ENCODE measurements around the gene RILPL1.

Gene RILPL1

DNA sequence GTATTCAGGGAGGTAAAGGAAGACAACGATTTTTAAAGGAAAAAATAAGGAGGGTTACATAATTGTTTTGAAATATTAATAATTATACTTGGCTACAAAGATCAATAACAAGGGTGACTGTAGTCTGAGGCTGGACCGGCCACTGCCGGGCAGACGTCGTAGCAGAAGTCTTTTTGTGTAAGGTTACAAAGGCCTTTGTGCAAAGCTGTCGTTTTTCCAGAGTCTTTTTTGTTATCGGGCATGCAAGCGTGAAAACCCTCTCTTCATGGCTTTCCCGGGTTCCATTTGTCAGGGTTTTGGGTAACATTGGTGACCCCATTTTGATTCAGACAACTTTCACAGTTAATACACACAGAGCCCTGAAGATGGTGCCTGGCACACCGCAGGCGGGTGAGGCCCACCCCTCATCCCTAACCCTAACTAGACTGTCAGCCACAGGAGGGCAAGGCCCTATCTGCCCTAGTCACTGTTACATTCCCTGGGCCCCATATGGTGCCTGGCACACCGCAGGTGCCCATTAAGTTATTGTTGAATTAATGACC is 31.3 kb downstream of the RILPL1 start:
- TF ChIP-seq, protein P1, sequence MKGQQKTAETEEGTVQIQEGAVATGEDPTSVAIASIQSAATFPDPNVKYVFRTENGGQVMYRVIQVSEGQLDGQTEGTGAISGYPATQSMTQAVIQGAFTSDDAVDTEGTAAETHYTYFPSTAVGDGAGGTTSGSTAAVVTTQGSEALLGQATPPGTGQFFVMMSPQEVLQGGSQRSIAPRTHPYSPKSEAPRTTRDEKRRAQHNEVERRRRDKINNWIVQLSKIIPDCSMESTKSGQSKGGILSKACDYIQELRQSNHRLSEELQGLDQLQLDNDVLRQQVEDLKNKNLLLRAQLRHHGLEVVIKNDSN (IDR thresholded peaks at IDR 0.05) = no peak
- TF ChIP-seq NFIC (IDR thresholded peaks at IDR 0.05) (no peak), FOXM1 (IDR thresholded peaks at IDR 0.05; ENCODE audit: borderline replicate concordance, low read depth) (no peak), EP300 (IDR thresholded peaks at IDR 0.05; ENCODE audit: borderline replicate concordance) (no peak), EGR1 (IDR thresholded peaks at IDR 0.05) (no peak), YY1 (IDR thresholded peaks at IDR 0.05; ENCODE audit: low read depth) (no peak), TEAD4 (IDR thresholded peaks at IDR 0.05) (no peak)
- TF ChIP-seq, protein P2, sequence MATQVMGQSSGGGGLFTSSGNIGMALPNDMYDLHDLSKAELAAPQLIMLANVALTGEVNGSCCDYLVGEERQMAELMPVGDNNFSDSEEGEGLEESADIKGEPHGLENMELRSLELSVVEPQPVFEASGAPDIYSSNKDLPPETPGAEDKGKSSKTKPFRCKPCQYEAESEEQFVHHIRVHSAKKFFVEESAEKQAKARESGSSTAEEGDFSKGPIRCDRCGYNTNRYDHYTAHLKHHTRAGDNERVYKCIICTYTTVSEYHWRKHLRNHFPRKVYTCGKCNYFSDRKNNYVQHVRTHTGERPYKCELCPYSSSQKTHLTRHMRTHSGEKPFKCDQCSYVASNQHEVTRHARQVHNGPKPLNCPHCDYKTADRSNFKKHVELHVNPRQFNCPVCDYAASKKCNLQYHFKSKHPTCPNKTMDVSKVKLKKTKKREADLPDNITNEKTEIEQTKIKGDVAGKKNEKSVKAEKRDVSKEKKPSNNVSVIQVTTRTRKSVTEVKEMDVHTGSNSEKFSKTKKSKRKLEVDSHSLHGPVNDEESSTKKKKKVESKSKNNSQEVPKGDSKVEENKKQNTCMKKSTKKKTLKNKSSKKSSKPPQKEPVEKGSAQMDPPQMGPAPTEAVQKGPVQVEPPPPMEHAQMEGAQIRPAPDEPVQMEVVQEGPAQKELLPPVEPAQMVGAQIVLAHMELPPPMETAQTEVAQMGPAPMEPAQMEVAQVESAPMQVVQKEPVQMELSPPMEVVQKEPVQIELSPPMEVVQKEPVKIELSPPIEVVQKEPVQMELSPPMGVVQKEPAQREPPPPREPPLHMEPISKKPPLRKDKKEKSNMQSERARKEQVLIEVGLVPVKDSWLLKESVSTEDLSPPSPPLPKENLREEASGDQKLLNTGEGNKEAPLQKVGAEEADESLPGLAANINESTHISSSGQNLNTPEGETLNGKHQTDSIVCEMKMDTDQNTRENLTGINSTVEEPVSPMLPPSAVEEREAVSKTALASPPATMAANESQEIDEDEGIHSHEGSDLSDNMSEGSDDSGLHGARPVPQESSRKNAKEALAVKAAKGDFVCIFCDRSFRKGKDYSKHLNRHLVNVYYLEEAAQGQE (IDR thresholded peaks at IDR 0.05; ENCODE audit: low read depth) = no peak

DNA sequence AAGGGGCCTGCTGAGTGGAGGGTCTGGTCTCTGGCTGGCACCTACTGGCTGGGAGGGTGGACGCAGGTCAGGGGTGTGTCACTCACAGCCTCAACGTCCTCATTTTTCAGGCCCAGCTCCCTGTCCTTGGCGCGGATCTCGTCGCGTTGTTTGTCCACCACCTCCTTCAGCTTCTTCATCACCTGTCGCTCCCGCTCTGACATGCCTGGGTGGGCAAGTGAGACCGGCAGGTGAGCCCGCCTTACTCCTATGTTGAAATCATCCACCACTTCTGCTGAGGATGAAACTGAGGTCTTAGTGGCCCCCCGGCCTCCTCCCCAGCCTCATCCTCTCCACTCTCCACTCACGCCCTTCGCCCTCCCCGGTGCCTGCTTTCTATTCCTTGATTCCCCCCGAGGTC is 34.2 kb downstream of the RILPL1 start:
- no peak for TF ChIP-seq TAF1 (IDR thresholded peaks at IDR 0.05; ENCODE audit: low read depth)
- TF ChIP-seq ZBTB7A (IDR thresholded peaks at IDR 0.05; ENCODE audit: low read depth) = no peak
- no peak for TF ChIP-seq CEBPB (IDR thresholded peaks at IDR 0.05)
- TF ChIP-seq CREB1 (IDR thresholded peaks at IDR 0.05; ENCODE audit: low read depth) = no peak
- no peak for TF ChIP-seq TEAD4 (IDR thresholded peaks at IDR 0.05)
- TF ChIP-seq FOXM1 (IDR thresholded peaks at IDR 0.05; ENCODE audit: borderline replicate concordance, low read depth) = no peak
- no peak for TF ChIP-seq EGR1 (IDR thresholded peaks at IDR 0.05)
- TF ChIP-seq YY1 (IDR thresholded peaks at IDR 0.05; ENCODE audit: low read depth) = no peak
- TF ChIP-seq, protein P2 (IDR thresholded peaks at IDR 0.05; ENCODE audit: low read depth) = no peak

DNA sequence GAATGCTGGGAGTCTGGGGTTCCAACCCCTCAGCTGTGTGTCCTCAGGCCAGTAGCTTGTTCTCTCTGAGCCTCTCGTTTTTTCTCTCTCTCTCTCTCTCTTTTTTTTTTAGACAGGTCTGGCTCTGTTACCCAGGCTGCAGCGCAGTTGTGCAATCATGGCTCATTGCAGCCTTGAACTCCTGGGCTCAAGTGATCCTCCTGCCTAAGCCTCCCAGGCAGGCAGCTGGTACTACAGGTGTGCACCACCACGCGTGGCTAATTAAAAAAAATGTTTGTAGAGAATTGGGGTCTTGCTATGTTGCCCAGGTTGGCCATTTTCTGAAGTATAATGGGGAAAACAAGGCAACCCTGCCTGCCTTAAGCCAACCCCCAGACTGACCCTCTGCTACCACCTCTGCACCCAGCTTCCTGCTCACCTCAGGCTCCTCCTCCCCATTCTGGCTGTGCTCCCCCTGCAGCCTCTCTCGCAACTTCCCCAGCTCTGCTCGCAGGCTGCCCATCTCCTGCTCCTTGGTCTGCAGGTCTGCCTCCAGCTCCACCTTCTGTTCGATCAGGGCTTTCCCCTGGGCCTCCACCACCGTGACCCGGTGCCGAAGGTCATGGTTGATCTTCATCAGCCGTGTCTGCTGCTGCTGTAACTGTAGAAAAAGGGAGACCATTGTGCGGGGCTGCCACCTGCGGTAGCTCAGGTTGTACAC is 35.2 kb downstream of the RILPL1 start:
- TF ChIP-seq CEBPB (IDR thresholded peaks at IDR 0.05) = no peak
- TF ChIP-seq, protein P2 (IDR thresholded peaks at IDR 0.05; ENCODE audit: low read depth) = no peak
- TF ChIP-seq CREB1 (IDR thresholded peaks at IDR 0.05; ENCODE audit: low read depth) = no peak
- no peak for TF ChIP-seq EGR1 (IDR thresholded peaks at IDR 0.05)

- TF ChIP-seq NFIC (IDR thresholded peaks at IDR 0.05) (no peak), YY1 (IDR thresholded peaks at IDR 0.05; ENCODE audit: low read depth) (no peak)
These were observed 36.5 kb downstream of the RILPL1 start for GRCh38 chr12:123497065-123497464.

DNA sequence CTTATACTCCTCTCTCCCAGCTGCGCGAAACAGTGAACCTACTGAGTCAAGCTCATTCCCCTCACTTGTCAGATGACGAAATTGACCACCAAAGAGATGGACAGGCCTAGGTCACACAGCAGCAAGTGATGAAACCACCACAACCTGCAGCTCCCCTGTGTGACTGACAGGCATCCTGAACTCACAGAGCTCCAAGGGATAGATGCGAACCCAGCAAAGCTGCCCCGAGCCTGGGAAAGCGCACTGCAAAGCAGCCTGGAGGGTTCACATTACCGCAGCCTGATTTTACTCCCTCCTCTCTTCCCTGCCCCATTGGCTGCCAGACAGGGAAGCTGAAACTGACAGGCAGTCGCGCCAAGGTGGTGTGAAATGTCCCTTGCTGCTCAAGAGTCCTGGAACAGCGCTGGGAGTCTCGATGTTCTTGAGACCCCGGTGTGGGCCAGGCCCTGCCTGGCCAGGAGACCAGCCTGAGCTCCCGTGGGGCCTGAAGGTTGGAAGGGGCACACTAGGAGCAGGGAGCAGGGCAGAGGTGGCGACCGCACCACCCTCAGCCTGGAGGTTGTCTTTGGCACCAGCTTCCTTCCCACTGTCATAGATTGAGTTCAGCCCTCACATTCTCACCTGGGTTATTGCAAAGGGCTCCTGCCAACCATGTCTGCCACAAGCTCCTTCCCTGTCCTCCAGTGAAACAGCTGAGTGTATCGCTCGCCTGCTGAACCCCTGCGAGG is 39.2 kb downstream of the RILPL1 start:
- TF ChIP-seq ZBTB7A (IDR thresholded peaks at IDR 0.05; ENCODE audit: low read depth) (no peak), MAX (IDR thresholded peaks at IDR 0.05) (no peak), TEAD4 (IDR thresholded peaks at IDR 0.05) (no peak), CEBPB (IDR thresholded peaks at IDR 0.05) (no peak), CREB1 (IDR thresholded peaks at IDR 0.05; ENCODE audit: low read depth) (no peak), TAF1 (IDR thresholded peaks at IDR 0.05; ENCODE audit: low read depth) (no peak), NFIC (IDR thresholded peaks at IDR 0.05) (no peak), TCF12 (IDR thresholded peaks at IDR 0.05; ENCODE audit: low read depth) (no peak), EP300 (IDR thresholded peaks at IDR 0.05; ENCODE audit: borderline replicate concordance) (no peak), YY1 (IDR thresholded peaks at IDR 0.05; ENCODE audit: low read depth) (no peak), RAD21 (IDR thresholded peaks at IDR 0.05; ENCODE audit: low read depth) (no peak), FOXM1 (IDR thresholded peaks at IDR 0.05; ENCODE audit: borderline replicate concordance, low read depth) (no peak), EGR1 (IDR thresholded peaks at IDR 0.05) (no peak)
- TF ChIP-seq, protein P1 (IDR thresholded peaks at IDR 0.05) = no peak
- TF ChIP-seq, protein P2 (IDR thresholded peaks at IDR 0.05; ENCODE audit: low read depth) = no peak
